GM18951 (cell line): Measurements from ENCODE around the gene GRIP2.

ENCODE experiments used
- POLR2A ChIP-seq: IDR thresholded peaks from 4 replicates; pipeline ENCODE4 v1.6.1; 2011; ENCODE audit warnings: mild to moderate bottlenecking; ENCODE audit not compliant: insufficient read length, insufficient read depth; ENCODE audit errors: extremely low read depth
- in situ Hi-C: fragments of 300-500 bp; cut with MboI; formaldehyde crosslinking; loops from one replicate; pipeline ENCODE4 v1.12.0; 2022; ENCODE audit warnings: low sequenced_read_pairs, mixed read lengths, inconsistent platforms; ENCODE audit not compliant: unreplicated experiment

Gene GRIP2

GRCh38 chr3:14505803-14506500 is 34.2 kb downstream of the GRIP2 start:
- TF ChIP-seq POLR2A, result no peak
- in situ Hi-C loops, result no loop called here

- in situ Hi-C loops, result no loop called here
- no peak for TF ChIP-seq POLR2A
Observed at GRCh38 chr3:14505001-14505802, 34.9 kb downstream of the GRIP2 start.

- in situ Hi-C loops, result no loop called here
- TF ChIP-seq POLR2A, result no peak
Observed at GRCh38 chr3:14503706-14504065, 36.5 kb downstream of the GRIP2 start.

- in situ Hi-C loops, result no loop called here
- no peak for TF ChIP-seq POLR2A
Observed at GRCh38 chr3:14503033-14503705, 37.0 kb downstream of the GRIP2 start.

GRCh38 chr3:14502472-14502871 is 37.7 kb downstream of the GRIP2 start:
- in situ Hi-C loops, result no loop called here
- TF ChIP-seq POLR2A, result no peak

GRCh38 chr3:14497321-14497720 is 42.8 kb downstream of the GRIP2 start:
- no peak for TF ChIP-seq POLR2A
- in situ Hi-C loops, result no loop called here

- TF ChIP-seq POLR2A, result no peak
- in situ Hi-C loops, result no loop called here
Observed at GRCh38 chr3:14496351-14496750, 43.8 kb downstream of the GRIP2 start.

GRCh38 chr3:14494973-14495300 is 45.2 kb downstream of the GRIP2 start:
- no peak for TF ChIP-seq POLR2A
- in situ Hi-C loops, result no loop called here

GRCh38 chr3:14494279-14494972 is 45.7 kb downstream of the GRIP2 start:
- in situ Hi-C loops, result no loop called here

GRCh38 chr3:14492948-14493881 is 46.9 kb downstream of the GRIP2 start:
- in situ Hi-C loops, result no loop called here
- TF ChIP-seq POLR2A, result no peak

More at GRCh38 chr3:14494279-14494972, 45.7 kb downstream of the GRIP2 start:
- TF ChIP-seq POLR2A, result no peak

- in situ Hi-C loops, result no loop called here
- no peak for TF ChIP-seq POLR2A
Observed at GRCh38 chr3:14491396-14492190, 48.5 kb downstream of the GRIP2 start.
